Activated naive CD8-positive, alpha-beta T cell treated with anti-CD3 and anti-CD28 coated beads for 36 hours (primary cell): ENCODE results near the gene SLC7A6OS. TPM values are rescaled to one million over a fixed set of nuclear protein-coding genes. Genes with fewer than 3 reads are reported as not detected.

Experiments
- DNase-seq: peaks from one replicate; pipeline ENCODE4 v3.0.0; 2021
- H3K27ac Mint-ChIP-seq: one replicate; pipeline ENCODE4 v1.8.0; 2022; ENCODE audit warnings: mild to moderate bottlenecking, moderate library complexity, mixed read lengths
- H3K27me3 Mint-ChIP-seq: one replicate; pipeline ENCODE4 v1.8.0; 2022; ENCODE audit warnings: mild to moderate bottlenecking, mixed read lengths
- H3K36me3 Mint-ChIP-seq: one replicate; pipeline ENCODE4 v1.8.0; 2021; ENCODE audit warnings: mild to moderate bottlenecking, mixed read lengths
- H3K4me1 Mint-ChIP-seq: one replicate; pipeline ENCODE4 v1.8.0; 2021; ENCODE audit warnings: mixed read lengths
- H3K4me3 Mint-ChIP-seq: one replicate; pipeline ENCODE4 v1.8.0; 2022; ENCODE audit warnings: mild to moderate bottlenecking, moderate library complexity, mixed read lengths
- H3K9me3 Mint-ChIP-seq: one replicate; pipeline ENCODE4 v1.8.0; 2022; ENCODE audit warnings: mixed read lengths
- total RNA-seq, 2 experiments: library from RNA; stranded (reverse); gene quantifications; one replicate each; pipeline ENCODE4 v1.2.3, GENCODE V29; 2021

SLC7A6OS gene
- total RNA-seq, 2 experiments from 2014 or later, result 23.0 to 23.3 TPM

GRCh38 chr16:68264128-68265077 is 46.3 kb downstream of the SLC7A6OS start, which contains the start of gene SLC7A6:
TSS of gene SLC7A6 (plus strand) at chr16:68264526. CDS start at chr16:68274727, 10,201 bp downstream.
- Mint-ChIP-seq H3K4me3 (peak within 1 kb of the TSS; percentile 91), H3K36me3 (peaks cover 27% of the 10 kb centered on the region), H3K4me1 (peaks cover 48% of the 10 kb centered on the region), H3K27me3 (no peaks in the 10 kb centered on the region), H3K9me3 (no peaks in the 10 kb centered on the region), H3K27ac (peak within 1 kb of the TSS; percentile 95)
- peak; percentile 90 for DNase-seq

- peaks cover 43% of the 10 kb centered on the region for H3K4me1 Mint-ChIP-seq
- peaks cover 21% of the 10 kb centered on the region for H3K36me3 Mint-ChIP-seq
- H3K9me3 Mint-ChIP-seq, result no peaks in the 10 kb centered on the region
- peak overlapping the region; percentile 91 for H3K4me3 Mint-ChIP-seq
- H3K27ac Mint-ChIP-seq, result peak overlapping the region; percentile 91
- no peak for DNase-seq
- no peaks in the 10 kb centered on the region for H3K27me3 Mint-ChIP-seq
Observed at GRCh38 chr16:68263559-68264127, 47.1 kb downstream of the SLC7A6OS start.

- peaks cover 16% of the 10 kb centered on the region for H3K4me1 Mint-ChIP-seq
- no peak for DNase-seq
- no peaks in the 10 kb centered on the region for H3K9me3 Mint-ChIP-seq
- no peak overlapping the region for H3K4me3 Mint-ChIP-seq
- no peaks in the 10 kb centered on the region for H3K27me3 Mint-ChIP-seq
- peaks cover 2% of the 10 kb centered on the region for H3K36me3 Mint-ChIP-seq
- H3K27ac Mint-ChIP-seq, result no peak overlapping the region
Observed at GRCh38 chr16:68259007-68259825, 51.5 kb downstream of the SLC7A6OS start.

- H3K27ac Mint-ChIP-seq, result no peak overlapping the region
- peaks cover 9% of the 10 kb centered on the region for H3K4me1 Mint-ChIP-seq
- DNase-seq, result no peak
- H3K9me3 Mint-ChIP-seq, result no peaks in the 10 kb centered on the region
- no peak overlapping the region for H3K4me3 Mint-ChIP-seq
- no peaks in the 10 kb centered on the region for H3K27me3 Mint-ChIP-seq
- peaks cover 2% of the 10 kb centered on the region for H3K36me3 Mint-ChIP-seq
Observed at GRCh38 chr16:68257906-68258800, 52.6 kb downstream of the SLC7A6OS start.

- Mint-ChIP-seq H3K4me3 (no peak overlapping the region), H3K27ac (no peak overlapping the region), H3K9me3 (no peaks in the 10 kb centered on the region), H3K36me3 (peaks cover 2% of the 10 kb centered on the region), H3K27me3 (no peaks in the 10 kb centered on the region), H3K4me1 (peaks cover 7% of the 10 kb centered on the region)
- no peak for DNase-seq
Observed at GRCh38 chr16:68257251-68257905, 53.4 kb downstream of the SLC7A6OS start.

GRCh38 chr16:68255712-68256111 is 55.0 kb downstream of the SLC7A6OS start:
- Mint-ChIP-seq H3K27me3 (no peaks in the 10 kb centered on the region), H3K36me3 (peaks cover 2% of the 10 kb centered on the region), H3K4me3 (no peak overlapping the region), H3K4me1 (peaks cover 2% of the 10 kb centered on the region), H3K9me3 (no peaks in the 10 kb centered on the region), H3K27ac (no peak overlapping the region)
- no peak for DNase-seq

GRCh38 chr16:68253721-68254120 is 57.0 kb downstream of the SLC7A6OS start:
- H3K27me3 Mint-ChIP-seq, result no peaks in the 10 kb centered on the region
- peaks cover 2% of the 10 kb centered on the region for H3K36me3 Mint-ChIP-seq
- H3K9me3 Mint-ChIP-seq, result no peaks in the 10 kb centered on the region
- H3K4me3 Mint-ChIP-seq, result no peak overlapping the region
- no peak for DNase-seq
- no peak overlapping the region for H3K27ac Mint-ChIP-seq
- H3K4me1 Mint-ChIP-seq, result peaks cover 2% of the 10 kb centered on the region

GRCh38 chr16:68252383-68252782 is 58.4 kb downstream of the SLC7A6OS start:
- H3K9me3 Mint-ChIP-seq, result no peaks in the 10 kb centered on the region
- no peak overlapping the region for H3K4me3 Mint-ChIP-seq
- H3K36me3 Mint-ChIP-seq, result peaks cover 2% of the 10 kb centered on the region
- peaks cover 6% of the 10 kb centered on the region for H3K4me1 Mint-ChIP-seq
- H3K27me3 Mint-ChIP-seq, result no peaks in the 10 kb centered on the region
- no peak overlapping the region for H3K27ac Mint-ChIP-seq
- no peak for DNase-seq

GRCh38 chr16:68251832-68252231 is 58.9 kb downstream of the SLC7A6OS start:
- Mint-ChIP-seq H3K27me3 (no peaks in the 10 kb centered on the region), H3K27ac (no peak overlapping the region), H3K4me3 (no peak overlapping the region), H3K9me3 (no peaks in the 10 kb centered on the region), H3K36me3 (peaks cover 2% of the 10 kb centered on the region), H3K4me1 (peaks cover 11% of the 10 kb centered on the region)
- no peak for DNase-seq

- Mint-ChIP-seq H3K9me3 (no peaks in the 10 kb centered on the region), H3K4me3 (no peak overlapping the region), H3K4me1 (peaks cover 20% of the 10 kb centered on the region), H3K36me3 (no peaks in the 10 kb centered on the region), H3K27me3 (no peaks in the 10 kb centered on the region), H3K27ac (peak overlapping the region; percentile 54)
- no peak for DNase-seq
Observed at GRCh38 chr16:68250951-68251350, 59.8 kb downstream of the SLC7A6OS start.

- Mint-ChIP-seq H3K9me3 (no peaks in the 10 kb centered on the region), H3K4me1 (peaks cover 26% of the 10 kb centered on the region), H3K27me3 (no peaks in the 10 kb centered on the region), H3K4me3 (no peak overlapping the region), H3K36me3 (no peaks in the 10 kb centered on the region), H3K27ac (no peak overlapping the region)
- DNase-seq, result no peak
Observed at GRCh38 chr16:68249371-68249770, 61.4 kb downstream of the SLC7A6OS start.
